B cell (primary cell): ENCODE results near the gene HK2. TPM values are rescaled to one million over a fixed set of nuclear protein-coding genes. Genes with fewer than 3 reads are reported as not detected.
A peak's percentile ranks its signal among the peaks of the same experiment; 100 is the strongest.
"Not testable (repeated sequence)": the region's sequence is repeated elsewhere in the genome, so short reads cannot be mapped to it uniquely, and the experiment has no call there.

Experiments used
- ATAC-seq: fragments of 200-7000 bp; cut with Tn5 transposase; one replicate; pipeline ENCODE4 v1.10.0; 2021; ENCODE audit warnings: low read depth, mild to moderate bottlenecking, moderate number of reproducible peaks, moderate library complexity
- CTCF ChIA-PET: fragments of 350-600 bp; sonication (Branson Sonifier 250); formaldehyde crosslinking; loops from one replicate; lab custom pipeline; 2021; ENCODE audit warnings: antibody characterized with exemption, inconsistent platforms; lab: Charles Lee
- POLR2A ChIA-PET: fragments of 350-600 bp; sonication (Branson Sonifier 250); formaldehyde crosslinking; loops from one replicate; lab custom pipeline; 2021; ENCODE audit warnings: antibody characterized with exemption; lab: Charles Lee
- DNase-seq: peaks from one replicate; pipeline ENCODE4 v3.0.0; 2013
- H2AFZ ChIP-seq: 2 replicates; pipeline ENCODE4 v1.6.1; 2012; ENCODE audit warnings: mild to moderate bottlenecking, low read depth, low read length; ENCODE audit not compliant: insufficient read depth, poor library complexity, severe bottlenecking
- H3K27ac ChIP-seq, 2 donors: 1 replicate in 1 of 2; 2 replicates in 1 of 2; pipeline ENCODE4 v1.5.1; 2012 to 2013; ENCODE audit warnings: low read length in 2 of 2, mild to moderate bottlenecking in 2 of 2, moderate library complexity in 1 of 2
- H3K27me3 ChIP-seq, 4 experiments: fragments of 200-600 bp in 1 of 4; sonication (generic) in 1 of 4; replicated peaks in 1 of 4; 1 replicate in 2 of 4; 2 replicates in 2 of 4; pipeline versions ENCODE4 v1.6.1 to v1.7.0; 2013 to 2016; ENCODE audit warnings: low read length in 3 of 4, mild to moderate bottlenecking in 2 of 4, mixed read lengths in 1 of 4, moderate library complexity in 1 of 4; ENCODE audit not compliant: insufficient read depth in 4 of 4, control insufficient read depth in 3 of 4; ENCODE audit errors: control extremely low read depth in 1 of 4
- H3K36me3 ChIP-seq, 2 experiments: replicated peaks in 1 of 2; 1 replicate in 1 of 2; 2 replicates in 1 of 2; pipeline versions ENCODE4 v1.6.1 to v1.7.1; 2013; ENCODE audit warnings: low read length in 1 of 2; ENCODE audit not compliant: insufficient read depth in 2 of 2, control insufficient read depth in 1 of 2; ENCODE audit errors: control extremely low read depth in 1 of 2, extremely low read depth in 1 of 2
- H3K4me1 ChIP-seq, 2 donors: fragments of 200-600 bp in 1 of 2; sonication (generic) in 1 of 2; 1 replicate in 1 of 2; 2 replicates in 1 of 2; pipeline versions ENCODE4 v1.5.1 to v1.6.1; 2013 to 2017; ENCODE audit warnings: low read length in 2 of 2; ENCODE audit not compliant: control insufficient read depth in 2 of 2, insufficient read depth in 2 of 2
- H3K4me2 ChIP-seq: replicated peaks from 2 replicates; pipeline ENCODE3; 2012; ENCODE audit warnings: mild to moderate bottlenecking, low read depth, low read length; ENCODE audit not compliant: poor library complexity, severe bottlenecking
- H3K4me3 ChIP-seq, 5 experiments: fragments of 200-600 bp in 1 of 5; sonication (generic) in 1 of 5; 1 replicate in 3 of 5; 2 replicates in 2 of 5; pipeline versions ENCODE4 v1.5.1 to v1.7.0; 2011 to 2016; ENCODE audit warnings: low read length in 4 of 5, mild to moderate bottlenecking in 4 of 5, low read depth in 2 of 5, control low read depth in 1 of 5, moderate library complexity in 1 of 5; ENCODE audit not compliant: insufficient read depth in 1 of 5; ENCODE audit errors: control extremely low read depth in 1 of 5, extremely low read depth in 1 of 5
- H3K79me2 ChIP-seq: fragments of 200-600 bp; sonication (generic); one replicate; pipeline ENCODE4 v1.6.0; 2016; ENCODE audit warnings: low read length; ENCODE audit not compliant: control insufficient read depth, insufficient read depth
- H3K9ac ChIP-seq: fragments of 200-600 bp; sonication (generic); 2 replicates; pipeline ENCODE4 v1.6.1; 2017; ENCODE audit warnings: mild to moderate bottlenecking, low read length, moderate library complexity
- H3K9me3 ChIP-seq, 3 donors: one replicate each; pipeline versions ENCODE4 v1.6.1 to v1.7.1; 2013; ENCODE audit warnings: low read length in 2 of 3; ENCODE audit not compliant: control insufficient read depth in 2 of 3, insufficient read depth in 1 of 3; ENCODE audit errors: control extremely low read depth in 1 of 3
- H4K20me1 ChIP-seq: 2 replicates; pipeline ENCODE4 v1.6.0; 2012; ENCODE audit warnings: mild to moderate bottlenecking, low read length; ENCODE audit not compliant: insufficient read depth, control insufficient read depth, poor library complexity, severe bottlenecking
- H3K27ac Mint-ChIP-seq: one replicate; pipeline ENCODE4 v1.8.0; 2021; ENCODE audit warnings: mixed read lengths
- H3K27me3 Mint-ChIP-seq: one replicate; pipeline ENCODE4 v1.8.0; 2021; ENCODE audit warnings: mixed read lengths
- H3K4me1 Mint-ChIP-seq: one replicate; pipeline ENCODE4 v1.8.0; 2021; ENCODE audit warnings: mixed read lengths
- H3K4me3 Mint-ChIP-seq: one replicate; pipeline ENCODE4 v1.8.0; 2021; ENCODE audit warnings: mixed read lengths
- H3K9me3 Mint-ChIP-seq: one replicate; pipeline ENCODE4 v1.8.0; 2022; ENCODE audit warnings: mixed read lengths; ENCODE audit not compliant: insufficient read depth
- CTCF ChIP-seq: fragments of 200-600 bp; IDR thresholded peaks from one replicate; pipeline ENCODE4 v1.8.0; 2022; ENCODE audit warnings: antibody characterized with exemption, mild to moderate bottlenecking
- EZH2 ChIP-seq: IDR thresholded peaks from 2 replicates; pipeline ENCODE4 v1.6.1; 2012; ENCODE audit warnings: borderline replicate concordance, low read depth, mild to moderate bottlenecking, moderate library complexity, low read length; ENCODE audit not compliant: insufficient read depth, poor library complexity, severe bottlenecking
- WGBS: methylation state at CpG from one replicate; pipeline ENCODE4 v1.1.5; 2013; ENCODE audit warnings: missing lambda C conversion rate; ENCODE audit not compliant: insufficient coverage; 5-methylcytosine and 5-hydroxymethylcytosine counted together
- intact Hi-C: fragments of 100-400 bp; cut with micrococcal nuclease; formaldehyde crosslinking; loops from one replicate; pipeline ENCODE4 v1.10.0; 2022
- polyA plus RNA-seq: library from polyadenylated mRNA; depleted of rRNA; stranded (reverse); fragments of >200 nt; gene quantifications from 2 replicates; pipeline ENCODE4 v1.2.3, GENCODE V29; 2012
- total RNA-seq, 2 donors: library from RNA; stranded (reverse); fragments of 120-200 nt in 1 of 2; gene quantifications; 1 replicate in 1 of 2; 2 replicates in 1 of 2; pipeline versions ENCODE4 v1.2.3 to v1.2.4, GENCODE V29; 2013 to 2022

Gene HK2
- total and polyA plus RNA-seq, 2 donors (not counting 1 experiment from before 2014, with no cell fraction given): 5.0 to 5.7 TPM

- peak overlapping the region; percentile 10 for H3K27ac Mint-ChIP-seq
- Histone ChIP-seq H3K4me3 (no peak overlapping the region), H3K9ac (no peak overlapping the region), H3K9me3 (no peaks in the 10 kb centered on the region), H3K4me2 (no peak overlapping the region), H4K20me1 (no peaks in the 10 kb centered on the region), H3K4me1 (peaks cover 29 to 31% of the 10 kb centered on the region in 2 donors), H3K27ac (no peak overlapping the region), H3K36me3 (peaks cover 2 to 20% of the 10 kb centered on the region in 2 experiments), H3K79me2 (peaks cover 66% of the 10 kb centered on the region), H2AFZ (no peak overlapping the region), H3K27me3 (no peaks in the 10 kb centered on the region)
- TF ChIP-seq EZH2 (no peak), CTCF (no peak)
- no peaks in the 10 kb centered on the region for H3K27me3 Mint-ChIP-seq
- ATAC-seq (no peak), DNase-seq (no peak)
- no peaks in the 10 kb centered on the region for H3K9me3 Mint-ChIP-seq
- POLR2A ChIA-PET: no interaction called here
- CTCF ChIA-PET: interaction anchor here (1.1 to 1.7 kb wide), 3 partner anchors 15 to 140 kb away, joined by 3 to 5 read pairs (median 4); no protein-coding TSS in a partner anchor
- H3K4me1 Mint-ChIP-seq: peaks cover 28% of the 10 kb centered on the region
- H3K4me3 Mint-ChIP-seq: no peak overlapping the region
- intact Hi-C loops: no loop called here
- 89% methylated on average over 4 of the region's 4 CpGs for WGBS
Observed at GRCh38 chr2:74854401-74854800, 20.5 kb downstream of the HK2 start.

- Histone ChIP-seq H3K4me1 (peaks cover 21 to 22% of the 10 kb centered on the region in 2 donors), H3K79me2 (peaks cover 66% of the 10 kb centered on the region), H3K36me3 (peaks cover 2 to 22% of the 10 kb centered on the region in 2 experiments)
- intact Hi-C loops, H2AFZ ChIP-seq, DNase-seq, H3K4me3 Mint-ChIP-seq, H3K27ac Mint-ChIP-seq, H3K9me3 Mint-ChIP-seq, H3K4me3 ChIP-seq, H3K4me2 ChIP-seq, ATAC-seq, H3K27me3 Mint-ChIP-seq, H4K20me1 ChIP-seq, H3K9me3 ChIP-seq, H3K27ac ChIP-seq, POLR2A ChIA-PET, H3K9ac ChIP-seq, H3K27me3 ChIP-seq: not testable (repeated sequence)
- H3K4me1 Mint-ChIP-seq: peaks cover 20% of the 10 kb centered on the region
- CTCF ChIA-PET: interaction anchor here (1.1 to 1.7 kb wide), 3 partner anchors 15 to 141 kb away, joined by 3 to 5 read pairs (median 4); no protein-coding TSS in a partner anchor
- WGBS: 100% methylated on average over 4 of the region's 16 CpGs
Observed at GRCh38 chr2:74855114-74855707, 21.3 kb downstream of the HK2 start.
